GM19240 (cell line): ENCODE results near the gene KRTAP10-8.
"Not testable (repeated sequence)": the region's sequence is repeated elsewhere in the genome, so short reads cannot be mapped to it uniquely, and the experiment has no call there.

Experiments
- DNase-seq: peaks from one replicate; pipeline ENCODE4 v3.0.0; 2011; ENCODE audit warnings: low spot score; ENCODE audit not compliant: insufficient read length

The KRTAP10-8 gene

GRCh38 chr21:44616591-44616926 lies 4.7 kb downstream of the KRTAP10-8 start:
- DNase-seq: no peak

GRCh38 chr21:44617071-44617501 lies 5.2 kb downstream of the KRTAP10-8 start:
- DNase-seq: no peak

DNA sequence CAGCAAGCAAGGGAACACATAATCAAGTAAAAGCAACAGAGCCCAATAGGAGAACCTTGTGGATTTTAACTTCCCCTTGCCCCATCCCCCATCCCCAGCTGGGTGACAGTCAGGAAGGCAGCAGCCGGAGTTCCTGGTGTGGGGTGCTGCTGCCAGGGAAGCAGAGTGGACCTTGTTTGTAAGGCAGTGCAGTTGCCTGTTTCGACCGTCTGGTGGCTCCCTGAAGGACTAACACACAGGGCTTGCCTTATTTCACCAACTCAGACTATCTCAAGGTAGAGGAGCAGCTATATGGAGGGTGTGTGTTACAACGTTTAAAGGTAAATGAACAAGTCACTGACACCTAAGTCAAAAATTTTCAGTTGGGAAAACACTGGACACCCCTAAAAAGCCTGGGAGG lies 6.6 kb downstream of the KRTAP10-8 start:
- DNase-seq: no peak

- no peak for DNase-seq
Observed at GRCh38 chr21:44618909-44619308, 7.0 kb downstream of the KRTAP10-8 start.

DNA sequence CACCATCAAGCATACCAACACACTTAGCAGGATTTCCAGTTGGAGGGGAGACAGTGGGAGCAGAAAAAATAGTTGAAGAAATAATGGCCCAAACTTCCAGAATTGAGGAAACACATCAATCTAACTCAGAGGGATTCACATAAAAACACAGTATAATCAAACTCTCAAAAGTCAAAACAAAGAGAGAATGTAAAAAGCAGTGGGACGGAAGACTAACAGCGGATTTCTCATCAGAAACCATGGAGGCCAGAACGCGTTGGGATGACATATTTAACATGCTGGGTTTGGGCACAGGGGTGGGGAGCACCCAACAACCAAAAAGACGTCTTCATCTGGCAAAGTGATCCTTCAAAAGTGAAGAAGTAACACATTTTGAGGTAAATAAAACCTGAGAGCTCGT lies 8.0 kb downstream of the KRTAP10-8 start:
- DNase-seq: no peak

GRCh38 chr21:44623575-44623974 lies 11.7 kb downstream of the KRTAP10-8 start:
- DNase-seq: no peak

- no peak for DNase-seq
Observed at GRCh38 chr21:44625756-44626155, 13.9 kb downstream of the KRTAP10-8 start.

GRCh38 chr21:44626262-44626661 lies 14.4 kb downstream of the KRTAP10-8 start:
- no peak for DNase-seq

DNA sequence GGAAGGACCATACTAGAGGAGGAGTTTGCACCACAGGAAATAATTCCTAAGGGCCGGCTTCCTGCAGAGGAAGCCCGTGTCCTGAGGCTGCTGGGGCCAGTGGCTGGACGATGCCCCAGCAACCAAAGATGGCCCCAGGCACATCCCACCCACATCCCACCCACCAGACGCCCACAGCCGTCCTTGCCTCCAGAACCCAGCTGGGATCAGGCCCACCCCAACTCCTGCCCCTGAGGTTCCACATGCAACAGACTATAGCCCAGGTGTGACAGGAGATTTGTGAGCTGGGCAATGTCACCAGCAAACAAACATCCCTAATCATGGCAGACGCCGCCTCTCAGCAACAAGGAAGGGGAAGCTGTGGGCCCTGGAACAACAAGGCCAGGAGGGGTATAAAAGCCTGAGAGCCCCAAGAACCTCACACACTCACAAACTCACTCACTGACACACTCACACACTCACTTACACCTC lies 14.8 kb downstream of the KRTAP10-8 start, which contains the start of gene KRTAP10-9:
TSS of gene KRTAP10-9 (plus strand) at position 421 of the 471 bp plus-strand sequence. CDS start 79 bp downstream, outside the sequence.
- no peak for DNase-seq

DNA sequence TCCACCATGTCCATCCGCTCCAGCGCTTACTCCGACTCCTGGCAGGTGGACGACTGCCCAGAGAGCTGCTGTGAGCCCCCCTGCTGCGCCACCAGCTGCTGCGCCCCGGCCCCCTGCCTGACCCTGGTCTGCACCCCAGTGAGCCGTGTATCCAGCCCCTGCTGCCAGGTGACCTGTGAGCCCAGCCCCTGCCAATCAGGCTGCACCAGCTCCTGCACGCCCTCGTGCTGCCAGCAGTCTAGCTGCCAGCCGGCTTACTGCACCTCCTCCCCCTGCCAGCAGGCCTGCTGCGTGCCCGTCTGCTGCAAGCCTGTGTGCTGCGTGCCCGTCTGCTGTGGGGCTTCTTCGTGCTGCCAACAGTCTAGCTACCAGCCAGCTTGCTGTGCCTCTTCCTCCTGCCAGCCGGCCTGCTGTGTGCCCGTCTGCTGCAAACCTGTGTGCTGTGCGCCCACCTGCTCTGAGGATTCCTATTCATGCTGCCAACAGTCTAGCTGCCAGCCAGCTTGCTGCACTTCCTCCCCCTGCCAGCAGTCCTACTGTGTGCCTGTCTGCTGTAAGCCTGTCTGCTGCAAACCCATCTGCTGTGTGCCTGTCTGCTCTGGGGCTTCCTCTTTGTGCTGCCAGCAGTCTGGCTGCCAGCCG lies 15.4 kb downstream of the KRTAP10-8 start:
- DNase-seq: not testable (repeated sequence)

DNA sequence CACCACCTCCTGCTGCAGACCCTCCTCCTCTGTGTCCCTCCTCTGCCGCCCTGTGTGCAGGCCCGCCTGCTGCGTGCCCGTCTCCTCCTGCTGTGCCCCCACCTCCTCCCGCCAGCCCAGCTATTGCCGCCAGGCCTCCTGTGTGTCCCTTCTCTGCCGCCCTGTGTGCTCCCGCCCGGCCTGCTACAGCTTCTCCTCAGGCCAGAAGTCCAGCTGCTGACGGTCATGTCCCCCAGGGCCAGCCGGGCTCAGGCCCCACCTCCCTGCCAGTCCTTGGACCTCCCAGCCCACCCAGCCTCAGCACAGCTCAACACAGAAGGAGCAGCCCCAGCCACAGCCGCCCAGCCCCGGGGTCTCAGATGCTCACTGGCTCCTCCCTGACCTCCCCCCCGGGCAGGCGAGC lies 16.0 kb downstream of the KRTAP10-8 start:
- DNase-seq: not testable (repeated sequence)

DNA sequence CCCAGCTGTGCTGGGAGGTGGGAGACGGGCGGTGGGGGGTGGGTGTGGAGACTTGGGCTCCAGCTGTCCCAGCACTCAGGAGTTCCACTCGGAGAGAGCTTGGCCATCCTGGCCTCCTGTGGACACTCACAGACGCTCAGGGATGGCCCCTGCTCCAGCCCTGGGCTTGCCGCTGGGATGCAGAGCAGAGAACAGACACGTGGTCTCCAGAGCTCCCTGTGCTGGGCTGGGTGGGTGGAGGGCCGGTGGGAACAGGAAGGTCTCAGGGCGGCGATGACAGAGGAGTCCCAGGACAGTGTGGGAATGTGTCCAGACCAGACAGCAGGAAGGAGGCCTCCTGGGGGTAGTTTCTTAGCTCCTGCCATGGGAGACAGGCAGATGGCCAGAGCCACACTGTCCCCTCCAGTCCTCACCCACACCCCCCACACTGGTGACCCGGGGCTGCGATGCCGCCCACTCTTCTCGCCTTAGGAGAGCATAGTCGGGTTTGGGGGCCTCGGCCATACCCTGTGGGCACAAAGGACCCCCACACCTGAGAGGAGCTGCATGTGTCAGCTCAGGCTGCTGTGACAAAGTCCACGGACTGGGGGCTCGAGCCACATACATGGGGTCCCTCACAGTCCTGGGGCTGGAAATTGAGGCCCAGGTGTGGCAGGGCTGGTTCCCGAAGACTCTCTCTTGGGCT lies 17.0 kb downstream of the KRTAP10-8 start:
- DNase-seq: no peak

DNA sequence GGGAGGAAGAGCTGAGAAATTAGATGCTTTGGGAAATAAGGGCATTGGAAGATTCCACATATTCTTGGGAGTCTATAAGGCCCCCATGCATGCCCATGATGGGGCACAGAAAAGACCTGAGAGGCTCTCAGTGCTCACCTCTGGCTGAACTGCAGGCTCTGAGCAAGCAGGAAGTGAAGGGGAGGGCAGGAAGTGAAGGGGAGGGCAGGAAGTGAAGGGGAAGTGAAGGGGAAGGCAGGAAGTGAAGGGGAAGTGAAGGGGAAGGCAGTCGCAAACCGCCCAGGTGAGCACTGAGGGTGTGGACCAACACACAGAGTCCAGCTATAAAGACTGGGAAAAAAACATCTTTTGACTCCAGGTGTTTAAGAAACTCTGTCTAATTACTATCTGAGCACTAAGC lies 18.6 kb downstream of the KRTAP10-8 start:
- no peak for DNase-seq

- DNase-seq: no peak
Observed at GRCh38 chr21:44632067-44632466, 20.2 kb downstream of the KRTAP10-8 start.

DNA sequence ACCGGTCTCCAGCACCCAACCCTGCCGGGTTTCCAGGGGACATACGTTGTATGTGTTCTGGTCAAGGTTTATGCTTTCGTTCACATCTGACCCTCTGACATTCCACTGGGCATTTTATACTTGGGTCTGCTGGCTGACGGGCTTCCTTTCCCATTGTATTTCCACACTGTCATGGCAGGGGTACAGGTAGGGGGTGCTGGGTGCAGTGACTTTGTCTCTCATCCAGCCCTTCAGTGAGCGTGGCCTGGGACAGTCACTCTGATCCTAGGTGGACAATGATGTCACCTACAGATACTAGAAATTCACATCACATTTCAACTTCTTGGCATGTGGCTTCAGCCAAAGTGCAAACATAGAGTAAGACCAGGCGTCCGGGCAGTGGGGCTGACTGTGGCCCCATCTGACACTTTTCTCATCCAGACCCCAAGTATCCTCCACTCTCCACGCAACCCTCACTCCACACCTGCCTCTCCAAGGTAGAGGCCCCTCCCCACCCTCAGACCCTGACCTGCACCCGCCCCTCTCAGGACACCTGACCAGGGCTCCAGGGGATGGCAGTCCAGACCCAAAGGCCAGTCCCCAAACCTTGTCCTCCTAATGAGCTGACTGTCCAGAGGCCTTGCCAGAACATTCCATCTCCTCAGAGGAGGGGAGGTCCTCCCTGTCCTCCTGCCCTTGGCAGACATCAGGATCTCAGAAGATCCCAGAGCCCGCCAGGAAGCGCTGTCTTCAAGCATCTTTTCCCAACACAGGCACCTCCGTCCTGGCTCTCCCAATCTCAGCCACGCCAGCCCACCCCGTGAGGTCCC lies 24.5 kb downstream of the KRTAP10-8 start:
- no peak for DNase-seq

DNA sequence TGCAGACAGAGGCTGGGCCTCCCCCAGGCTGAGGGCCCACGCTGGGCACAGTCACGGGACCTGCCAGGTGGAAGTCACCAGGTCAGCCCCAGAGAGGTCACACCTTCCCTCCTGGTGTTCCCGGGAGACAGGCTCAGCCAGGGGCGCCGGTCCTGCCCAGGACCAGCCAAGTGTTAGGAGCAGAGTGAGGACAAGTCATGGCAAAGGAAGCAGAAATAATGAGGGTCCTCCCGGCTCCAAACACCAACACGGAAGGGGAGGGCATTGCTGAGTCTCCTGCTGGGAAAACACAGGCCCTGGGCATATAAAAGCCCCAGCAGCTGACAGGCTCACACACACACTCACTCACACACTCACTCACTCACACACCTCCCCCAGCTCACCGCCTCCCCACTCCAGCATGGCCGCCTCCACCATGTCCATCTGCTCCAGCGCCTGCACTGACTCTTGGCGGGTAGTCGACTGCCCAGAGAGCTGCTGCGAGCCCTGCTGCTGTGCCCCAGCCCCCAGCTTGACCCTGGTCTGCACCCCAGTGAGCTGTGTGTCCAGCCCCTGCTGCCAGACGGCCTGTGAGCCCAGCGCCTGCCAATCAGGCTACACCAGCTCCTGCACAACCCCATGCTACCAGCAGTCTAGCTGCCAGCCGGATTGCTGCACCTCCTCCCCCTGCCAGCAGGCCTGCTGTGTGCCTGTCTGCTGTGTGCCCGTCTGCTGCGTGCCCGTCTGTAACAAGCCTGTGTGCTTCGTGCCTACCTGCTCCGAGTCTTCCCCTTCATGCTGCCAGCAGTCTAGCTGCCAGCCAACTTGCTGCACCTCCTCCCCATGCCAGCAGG lies 25.4 kb downstream of the KRTAP10-8 start, which contains the start of gene KRTAP10-10:
TSS of gene KRTAP10-10 (plus strand) at position 339 of the 833 bp plus-strand sequence. CDS start at position 401, 62 bp downstream.
- DNase-seq: no peak

DNA sequence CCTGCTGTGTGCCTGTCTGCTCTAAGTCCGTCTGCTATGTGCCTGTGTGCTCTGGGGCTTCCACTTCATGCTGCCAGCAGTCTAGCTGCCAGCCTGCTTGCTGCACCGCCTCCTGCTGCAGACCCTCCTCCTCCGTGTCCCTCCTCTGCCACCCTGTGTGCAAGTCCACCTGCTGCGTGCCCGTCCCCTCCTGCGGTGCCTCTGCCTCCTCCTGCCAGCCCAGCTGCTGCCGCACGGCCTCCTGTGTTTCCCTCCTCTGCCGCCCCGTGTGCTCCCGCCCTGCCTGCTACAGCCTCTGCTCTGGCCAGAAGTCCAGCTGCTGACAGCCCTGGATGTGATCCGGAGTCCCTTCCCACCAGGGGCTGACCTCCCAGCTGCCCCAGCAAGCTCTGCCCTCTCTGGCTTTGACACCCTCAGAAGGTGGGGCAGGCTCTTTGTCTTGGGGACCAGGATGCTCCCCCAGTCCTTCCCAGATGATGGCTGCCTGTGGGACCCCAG lies 26.0 kb downstream of the KRTAP10-8 start:
- not testable (repeated sequence) for DNase-seq

- not testable (repeated sequence) for DNase-seq
Observed at GRCh38 chr21:44638506-44639330, 26.8 kb downstream of the KRTAP10-8 start.

GRCh38 chr21:44639331-44639655 lies 27.4 kb downstream of the KRTAP10-8 start:
- DNase-seq: no peak

DNA sequence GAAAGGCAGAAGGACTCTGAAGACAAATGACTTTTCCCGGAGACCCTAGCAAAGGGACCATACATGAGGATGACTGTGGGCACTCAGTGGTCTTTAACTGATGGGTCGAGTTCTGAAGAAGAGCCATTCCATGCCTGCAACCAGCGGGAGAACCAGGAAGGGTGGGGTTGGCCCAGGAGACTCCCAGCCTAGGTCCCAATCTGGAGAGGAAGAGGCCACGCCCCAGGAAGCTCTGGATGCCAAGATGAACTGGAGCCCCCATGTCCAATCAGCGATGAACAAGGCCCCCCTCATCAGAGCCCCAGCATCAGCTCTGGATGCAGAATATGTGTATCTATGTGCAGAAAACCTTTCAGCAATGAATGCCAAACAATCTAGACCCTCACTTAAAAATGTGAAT lies 28.9 kb downstream of the KRTAP10-8 start:
- DNase-seq: no peak
